CD4-positive, CD25-positive, alpha-beta regulatory T cell (primary cell): Measurements from ENCODE around the gene NTRK3. TPM values are rescaled to one million over a fixed set of nuclear protein-coding genes. Genes with fewer than 3 reads are reported as not detected.
"Not testable (repeated sequence)": the region's sequence is repeated elsewhere in the genome, so short reads cannot be mapped to it uniquely, and the experiment has no call there.

Source experiments
- ATAC-seq, 2 donors: fragments of 150-1000 bp; cut with Tn5 transposase; one replicate each; pipeline ENCODE4 v1.10.0; 2021; ENCODE audit warnings: low read depth in 2 of 2, moderate number of reproducible peaks in 2 of 2, moderate library complexity in 1 of 2
- DNase-seq, 3 donors: peaks; one replicate each; pipeline versions ENCODE4 v3.0.0 to v3.0.0-alpha.2; 2012 to 2022; ENCODE audit warnings: mixed read lengths in 1 of 3
- H3K27ac ChIP-seq: one replicate; pipeline ENCODE4 v1.7.0; 2013; ENCODE audit warnings: mild to moderate bottlenecking, low read length; ENCODE audit not compliant: insufficient read depth, poor library complexity, severe bottlenecking
- H3K27me3 ChIP-seq: one replicate; pipeline ENCODE4 v1.7.0; 2013; ENCODE audit warnings: low read length; ENCODE audit not compliant: control insufficient read depth, insufficient read depth
- H3K36me3 ChIP-seq: one replicate; pipeline ENCODE4 v1.7.0; 2013; ENCODE audit warnings: mild to moderate bottlenecking, low read length, moderate library complexity; ENCODE audit not compliant: control insufficient read depth, insufficient read depth
- H3K4me1 ChIP-seq: 2 replicates; pipeline ENCODE4 v1.7.0; 2013; ENCODE audit warnings: mild to moderate bottlenecking, low read length; ENCODE audit not compliant: insufficient read depth, control insufficient read depth, poor library complexity, severe bottlenecking
- H3K4me3 ChIP-seq: one replicate; pipeline ENCODE4 v1.7.0; 2013; ENCODE audit warnings: low read depth, mild to moderate bottlenecking, low read length, moderate library complexity
- H3K9me3 ChIP-seq, 2 experiments: 1 replicate in 1 of 2; 2 replicates in 1 of 2; pipeline ENCODE4 v1.7.0; 2013; ENCODE audit warnings: low read length in 2 of 2, mild to moderate bottlenecking in 1 of 2, moderate library complexity in 1 of 2; ENCODE audit not compliant: control insufficient read depth in 2 of 2
- H3K27ac Mint-ChIP-seq, 3 donors: one replicate each; pipeline ENCODE4 v1.8.0; 2020 to 2022; ENCODE audit warnings: mild to moderate bottlenecking in 3 of 3, mixed read lengths in 3 of 3, moderate library complexity in 2 of 3
- H3K27me3 Mint-ChIP-seq: one replicate; pipeline ENCODE4 v1.8.0; 2022; ENCODE audit warnings: mild to moderate bottlenecking, mixed read lengths
- H3K36me3 Mint-ChIP-seq: one replicate; pipeline ENCODE4 v1.8.0; 2020; ENCODE audit warnings: mixed read lengths
- H3K4me1 Mint-ChIP-seq, 4 donors: one replicate each; pipeline ENCODE4 v1.8.0; 2020 to 2022; ENCODE audit warnings: mixed read lengths in 4 of 4, mild to moderate bottlenecking in 1 of 4
- H3K4me3 Mint-ChIP-seq, 4 donors: one replicate each; pipeline ENCODE4 v1.8.0; 2020 to 2022; ENCODE audit warnings: mild to moderate bottlenecking in 4 of 4, mixed read lengths in 4 of 4, moderate library complexity in 3 of 4
- H3K9me3 Mint-ChIP-seq, 7 donors: one replicate each; pipeline ENCODE4 v1.8.0; 2020 to 2022; ENCODE audit warnings: mixed read lengths in 7 of 7, mild to moderate bottlenecking in 3 of 7, moderate library complexity in 2 of 7
- polyA plus RNA-seq, 4 donors: library from polyadenylated mRNA; unstranded; fragments of 300-500 nt; fragmentation: Illumina TruSeq; gene quantifications; one replicate each; pipeline ENCODE4 v1.2.3, GENCODE V29; 2021
- total RNA-seq: library from RNA; stranded (reverse); gene quantifications from one replicate; pipeline ENCODE4 v1.2.3, GENCODE V29; 2022

NTRK3 gene
- total and polyA plus RNA-seq, 5 donors from 2014 or later: not detected

GRCh38 chr15:87851497-87851896, 405.0 kb downstream of the NTRK3 start:
- Histone ChIP-seq H3K27me3 (no peaks in the 10 kb centered on the region), H3K4me1 (no peaks in the 10 kb centered on the region), H3K36me3 (no peaks in the 10 kb centered on the region), H3K9me3 (no peaks in the 10 kb centered on the region), H3K4me3 (no peak overlapping the region), H3K27ac (no peak overlapping the region)
- H3K27me3 Mint-ChIP-seq: no peaks in the 10 kb centered on the region
- no peaks in the 10 kb centered on the region for H3K36me3 Mint-ChIP-seq
- DNase-seq (no peak), ATAC-seq (no peak)
- no peaks in the 10 kb centered on the region for H3K9me3 Mint-ChIP-seq
- no peak overlapping the region for H3K4me3 Mint-ChIP-seq
- no peak overlapping the region for H3K27ac Mint-ChIP-seq
- H3K4me1 Mint-ChIP-seq: no peaks in the 10 kb centered on the region

DNA sequence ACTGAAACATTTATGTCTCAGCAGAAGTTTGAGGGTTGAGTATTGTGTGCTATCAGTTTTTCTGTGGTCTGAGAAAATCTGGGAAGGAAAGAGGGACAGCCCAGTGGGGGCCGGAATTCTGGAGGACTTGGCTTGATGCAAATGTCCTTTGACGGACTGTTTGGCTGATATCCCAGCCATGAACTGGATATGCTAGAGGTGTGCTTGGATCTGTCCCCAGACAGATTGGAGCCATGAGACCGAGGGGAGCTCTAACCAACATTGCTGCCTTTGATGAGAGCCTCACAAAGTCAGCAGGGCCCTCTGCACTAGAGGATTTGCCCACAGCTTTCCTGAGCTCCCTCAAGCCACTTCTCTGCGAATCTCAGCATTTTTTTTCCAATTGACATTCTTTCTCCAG, 405.6 kb downstream of the NTRK3 start:
- no peaks in the 10 kb centered on the region for H3K36me3 ChIP-seq
- H3K4me3 Mint-ChIP-seq: no peak overlapping the region
- no peaks in the 10 kb centered on the region for H3K4me1 Mint-ChIP-seq
- H3K27ac ChIP-seq: no peak overlapping the region
- H3K4me1 ChIP-seq: no peaks in the 10 kb centered on the region
- DNase-seq (no peak), ATAC-seq (no peak)
- H3K4me3 ChIP-seq: no peak overlapping the region
- no peaks in the 10 kb centered on the region for H3K9me3 Mint-ChIP-seq
- no peaks in the 10 kb centered on the region for H3K9me3 ChIP-seq
- H3K27me3 ChIP-seq: no peaks in the 10 kb centered on the region
- no peak overlapping the region for H3K27ac Mint-ChIP-seq
- H3K36me3 Mint-ChIP-seq: no peaks in the 10 kb centered on the region
- no peaks in the 10 kb centered on the region for H3K27me3 Mint-ChIP-seq

GRCh38 chr15:87849181-87849580, 407.4 kb downstream of the NTRK3 start:
- Histone ChIP-seq H3K4me3 (no peak overlapping the region), H3K27ac (no peak overlapping the region), H3K27me3 (no peaks in the 10 kb centered on the region), H3K36me3 (no peaks in the 10 kb centered on the region), H3K9me3 (no peaks in the 10 kb centered on the region), H3K4me1 (no peaks in the 10 kb centered on the region)
- H3K9me3 Mint-ChIP-seq: peaks cover 0 to 4% (median 0%) of the 10 kb centered on the region in 7 donors
- DNase-seq (no peak), ATAC-seq (no peak)
- no peak overlapping the region for H3K27ac Mint-ChIP-seq
- no peaks in the 10 kb centered on the region for H3K4me1 Mint-ChIP-seq
- no peaks in the 10 kb centered on the region for H3K27me3 Mint-ChIP-seq
- no peak overlapping the region for H3K4me3 Mint-ChIP-seq
- H3K36me3 Mint-ChIP-seq: no peaks in the 10 kb centered on the region

- peaks cover 0 to 4% (median 0%) of the 10 kb centered on the region in 7 donors for H3K9me3 Mint-ChIP-seq
- no peaks in the 10 kb centered on the region for H3K4me1 Mint-ChIP-seq
- no peak for ATAC-seq
- H3K27ac Mint-ChIP-seq: no peak overlapping the region
- no peaks in the 10 kb centered on the region for H3K27me3 ChIP-seq
- H3K4me3 Mint-ChIP-seq: no peak overlapping the region
- no peak overlapping the region for H3K27ac ChIP-seq
- H3K4me1 ChIP-seq: no peaks in the 10 kb centered on the region
- no peaks in the 10 kb centered on the region for H3K36me3 ChIP-seq
- H3K9me3 ChIP-seq: no peaks in the 10 kb centered on the region
- H3K4me3 ChIP-seq: no peak overlapping the region
- no peaks in the 10 kb centered on the region for H3K36me3 Mint-ChIP-seq
- H3K27me3 Mint-ChIP-seq: no peaks in the 10 kb centered on the region
- no peak for DNase-seq
Measured at GRCh38 chr15:87848012-87848411, 408.5 kb downstream of the NTRK3 start.

GRCh38 chr15:87846746-87847145, 409.8 kb downstream of the NTRK3 start:
- Histone ChIP-seq H3K27ac (no peak overlapping the region), H3K36me3 (no peaks in the 10 kb centered on the region), H3K9me3 (no peaks in the 10 kb centered on the region), H3K4me3 (no peak overlapping the region), H3K4me1 (no peaks in the 10 kb centered on the region), H3K27me3 (no peaks in the 10 kb centered on the region)
- H3K9me3 Mint-ChIP-seq: peaks cover 0 to 7% (median 2%) of the 10 kb centered on the region in 7 donors
- DNase-seq: no peak
- no peak overlapping the region for H3K4me3 Mint-ChIP-seq
- no peak for ATAC-seq
- no peaks in the 10 kb centered on the region for H3K4me1 Mint-ChIP-seq
- no peak overlapping the region for H3K27ac Mint-ChIP-seq
- no peaks in the 10 kb centered on the region for H3K27me3 Mint-ChIP-seq
- no peaks in the 10 kb centered on the region for H3K36me3 Mint-ChIP-seq

GRCh38 chr15:87843312-87843711, 413.2 kb downstream of the NTRK3 start:
- H3K4me3 ChIP-seq: no peak overlapping the region
- H3K36me3 ChIP-seq: no peaks in the 10 kb centered on the region
- no peak for ATAC-seq
- H3K4me1 ChIP-seq: no peaks in the 10 kb centered on the region
- Mint-ChIP-seq H3K36me3 (no peaks in the 10 kb centered on the region), H3K4me1 (no peaks in the 10 kb centered on the region), H3K9me3 (peaks cover 0 to 7% (median 2%) of the 10 kb centered on the region in 7 donors), H3K27me3 (no peaks in the 10 kb centered on the region), H3K27ac (no peak overlapping the region), H3K4me3 (no peak overlapping the region)
- H3K9me3 ChIP-seq: no peaks in the 10 kb centered on the region
- no peak for DNase-seq
- H3K27ac ChIP-seq: no peak overlapping the region
- H3K27me3 ChIP-seq: no peaks in the 10 kb centered on the region

GRCh38 chr15:87841426-87841998, 415.0 kb downstream of the NTRK3 start:
- DNase-seq (no peak), ATAC-seq (no peak)
- Mint-ChIP-seq H3K36me3 (no peaks in the 10 kb centered on the region), H3K27ac (no peak overlapping the region), H3K27me3 (no peaks in the 10 kb centered on the region), H3K4me3 (no peak overlapping the region), H3K4me1 (no peaks in the 10 kb centered on the region), H3K9me3 (peaks cover 0 to 9% (median 2%) of the 10 kb centered on the region in 7 donors)
- Histone ChIP-seq H3K27me3 (no peaks in the 10 kb centered on the region), H3K36me3 (no peaks in the 10 kb centered on the region), H3K27ac (no peak overlapping the region), H3K4me3 (no peak overlapping the region), H3K4me1 (no peaks in the 10 kb centered on the region), H3K9me3 (no peaks in the 10 kb centered on the region)

GRCh38 chr15:87835830-87836229, 420.7 kb downstream of the NTRK3 start:
- not testable (repeated sequence) for H3K9me3 Mint-ChIP-seq, H3K4me3 ChIP-seq

More at GRCh38 chr15:87835830-87836229, 420.7 kb downstream of the NTRK3 start:
- not testable (repeated sequence) for H3K36me3 ChIP-seq, H3K27me3 Mint-ChIP-seq, H3K4me1 ChIP-seq, H3K27me3 ChIP-seq, H3K4me1 Mint-ChIP-seq, H3K27ac Mint-ChIP-seq, DNase-seq, H3K36me3 Mint-ChIP-seq, H3K27ac ChIP-seq, H3K4me3 Mint-ChIP-seq, H3K9me3 ChIP-seq, ATAC-seq
